Activated CD4-positive, alpha-beta memory T cell treated with anti-CD3 and anti-CD28 coated beads for 36 hours (primary cell): ENCODE data around the gene TC2N. TPM values are rescaled to one million over a fixed set of nuclear protein-coding genes. Genes with fewer than 3 reads are reported as not detected.

Experiments used
- CTCF ChIA-PET: fragments of 350-600 bp; sonication (Branson Sonifier 250); formaldehyde crosslinking; loops from one replicate; lab custom pipeline; 2021; ENCODE audit warnings: antibody characterized with exemption, inconsistent platforms; lab: Charles Lee
- POLR2A ChIA-PET: fragments of 350-600 bp; sonication (Branson Sonifier 250); formaldehyde crosslinking; loops from one replicate; lab custom pipeline; 2021; ENCODE audit warnings: antibody characterized with exemption; lab: Charles Lee
- DNase-seq: peaks from one replicate; pipeline ENCODE4 v3.0.0-alpha.2; 2020
- H3K27ac Mint-ChIP-seq: one replicate; pipeline ENCODE4 v1.8.0; 2021; ENCODE audit warnings: mixed read lengths
- H3K27me3 Mint-ChIP-seq: one replicate; pipeline ENCODE4 v1.8.0; 2021; ENCODE audit warnings: mixed read lengths
- H3K36me3 Mint-ChIP-seq: one replicate; pipeline ENCODE4 v1.8.0; 2021; ENCODE audit warnings: mixed read lengths
- H3K4me1 Mint-ChIP-seq: one replicate; pipeline ENCODE4 v1.8.0; 2021; ENCODE audit warnings: low read depth, mixed read lengths
- H3K4me3 Mint-ChIP-seq: one replicate; pipeline ENCODE4 v1.8.0; 2021; ENCODE audit warnings: mild to moderate bottlenecking, mixed read lengths
- H3K9me3 Mint-ChIP-seq: one replicate; pipeline ENCODE4 v1.8.0; 2021; ENCODE audit warnings: mixed read lengths
- intact Hi-C: fragments of 100-400 bp; cut with micrococcal nuclease; formaldehyde crosslinking; loops from one replicate; pipeline ENCODE4 v1.15.1; 2023
- total RNA-seq, 2 experiments: library from RNA; stranded (reverse); gene quantifications; one replicate each; pipeline ENCODE4 v1.2.3, GENCODE V29; 2021

TC2N gene
- total RNA-seq, 2 experiments from 2014 or later, result 44.9 to 46.6 TPM

- H3K27me3 Mint-ChIP-seq, result no peaks in the 10 kb centered on the region
Measured at GRCh38 chr14:91780452-91780851, 86.9 kb downstream of the TC2N start.

GRCh38 chr14:91778217-91778616 is 89.1 kb downstream of the TC2N start:
- Mint-ChIP-seq H3K27ac (no peak overlapping the region), H3K27me3 (no peaks in the 10 kb centered on the region), H3K4me1 (peaks cover 2% of the 10 kb centered on the region), H3K4me3 (no peak overlapping the region), H3K9me3 (no peaks in the 10 kb centered on the region), H3K36me3 (peaks cover 1% of the 10 kb centered on the region)
- intact Hi-C loops, result no loop called here
- DNase-seq, result no peak
- POLR2A ChIA-PET, result no interaction called here
- CTCF ChIA-PET, result no interaction called here

More at GRCh38 chr14:91780452-91780851, 86.9 kb downstream of the TC2N start:
- ChIA-PET POLR2A (no interaction called here), CTCF (no interaction called here)
- Mint-ChIP-seq H3K4me3 (no peak overlapping the region), H3K4me1 (peaks cover 2% of the 10 kb centered on the region), H3K9me3 (no peaks in the 10 kb centered on the region), H3K36me3 (peaks cover 4% of the 10 kb centered on the region), H3K27ac (no peak overlapping the region)
- intact Hi-C loops, result no loop called here
- no peak for DNase-seq

GRCh38 chr14:91774140-91775096 is 92.9 kb downstream of the TC2N start:
- H3K4me1 Mint-ChIP-seq, result peaks cover 2% of the 10 kb centered on the region
- CTCF ChIA-PET, result interaction anchor here (1.1 kb wide), 1 partner anchor 222 kb away, joined by 4 read pairs; no protein-coding TSS in a partner anchor
- POLR2A ChIA-PET, result no interaction called here
- no peak overlapping the region for H3K27ac Mint-ChIP-seq
- intact Hi-C loops, result no loop called here
- DNase-seq, result no peak
- H3K4me3 Mint-ChIP-seq, result no peak overlapping the region
- no peaks in the 10 kb centered on the region for H3K27me3 Mint-ChIP-seq
- no peaks in the 10 kb centered on the region for H3K36me3 Mint-ChIP-seq
- no peaks in the 10 kb centered on the region for H3K9me3 Mint-ChIP-seq

GRCh38 chr14:91770185-91770584 is 97.2 kb downstream of the TC2N start:
- ChIA-PET CTCF (interaction anchor here (1.0 kb wide), 1 partner anchor 227 kb away, joined by 3 read pairs; no protein-coding TSS in a partner anchor), POLR2A (no interaction called here)
- no peaks in the 10 kb centered on the region for H3K4me1 Mint-ChIP-seq

GRCh38 chr14:91755570-91756295 is 111.6 kb downstream of the TC2N start:
- H3K36me3 Mint-ChIP-seq, result peaks cover 17% of the 10 kb centered on the region
- H3K27me3 Mint-ChIP-seq, result no peaks in the 10 kb centered on the region
- no peaks in the 10 kb centered on the region for H3K4me1 Mint-ChIP-seq
- H3K9me3 Mint-ChIP-seq, result peaks cover 6% of the 10 kb centered on the region
- no peak for DNase-seq
- intact Hi-C loops, result no loop called here
- CTCF ChIA-PET, result interaction anchor here (1.0 kb wide), 1 partner anchor 241 kb away, joined by 3 read pairs; no protein-coding TSS in a partner anchor
- no peak overlapping the region for H3K4me3 Mint-ChIP-seq
- POLR2A ChIA-PET, result no interaction called here
- no peak overlapping the region for H3K27ac Mint-ChIP-seq

More at GRCh38 chr14:91770185-91770584, 97.2 kb downstream of the TC2N start:
- H3K36me3 Mint-ChIP-seq, result peaks cover 5% of the 10 kb centered on the region
- no peaks in the 10 kb centered on the region for H3K27me3 Mint-ChIP-seq
- peaks cover under 1% of the 10 kb centered on the region for H3K9me3 Mint-ChIP-seq
- no peak for DNase-seq
- H3K27ac Mint-ChIP-seq, result no peak overlapping the region
- no peak overlapping the region for H3K4me3 Mint-ChIP-seq
- intact Hi-C loops, result no loop called here

- DNase-seq, result no peak
- H3K4me3 Mint-ChIP-seq, result no peak overlapping the region
- intact Hi-C loops, result no loop called here
- POLR2A ChIA-PET, result no interaction called here
- no peaks in the 10 kb centered on the region for H3K9me3 Mint-ChIP-seq
- H3K4me1 Mint-ChIP-seq, result no peaks in the 10 kb centered on the region
- no peak overlapping the region for H3K27ac Mint-ChIP-seq
- H3K36me3 Mint-ChIP-seq, result peaks cover 9% of the 10 kb centered on the region
- H3K27me3 Mint-ChIP-seq, result no peaks in the 10 kb centered on the region
- CTCF ChIA-PET, result interaction anchor here (1.0 to 1.3 kb wide), 2 partner anchors 31 to 242 kb away, joined by 3 read pairs; no protein-coding TSS in a partner anchor
Measured at GRCh38 chr14:91754819-91755218, 112.5 kb downstream of the TC2N start.

- ChIA-PET CTCF (interaction anchor here (1.3 kb wide), 1 partner anchor 31 kb away, joined by 3 read pairs; no protein-coding TSS in a partner anchor), POLR2A (no interaction called here)
- no peak for DNase-seq
- H3K4me1 Mint-ChIP-seq, result no peaks in the 10 kb centered on the region
- intact Hi-C loops, result no loop called here
- H3K36me3 Mint-ChIP-seq, result peaks cover 4% of the 10 kb centered on the region
- no peak overlapping the region for H3K27ac Mint-ChIP-seq
- no peaks in the 10 kb centered on the region for H3K27me3 Mint-ChIP-seq
- no peaks in the 10 kb centered on the region for H3K9me3 Mint-ChIP-seq
- H3K4me3 Mint-ChIP-seq, result no peak overlapping the region
Measured at GRCh38 chr14:91754185-91754584, 113.2 kb downstream of the TC2N start.

GRCh38 chr14:91753501-91754128 is 113.7 kb downstream of the TC2N start:
- CTCF ChIA-PET, result interaction anchor here (1.3 kb wide), 1 partner anchor 32 kb away, joined by 3 read pairs; no protein-coding TSS in a partner anchor
- Mint-ChIP-seq H3K9me3 (no peaks in the 10 kb centered on the region), H3K4me3 (no peak overlapping the region), H3K27ac (no peak overlapping the region), H3K36me3 (no peaks in the 10 kb centered on the region), H3K4me1 (no peaks in the 10 kb centered on the region), H3K27me3 (no peaks in the 10 kb centered on the region)
- POLR2A ChIA-PET, result no interaction called here
- intact Hi-C loops, result no loop called here
- DNase-seq, result no peak

- intact Hi-C loops, result no loop called here
- Mint-ChIP-seq H3K36me3 (no peaks in the 10 kb centered on the region), H3K4me1 (no peaks in the 10 kb centered on the region), H3K9me3 (no peaks in the 10 kb centered on the region), H3K27me3 (no peaks in the 10 kb centered on the region), H3K4me3 (no peak overlapping the region), H3K27ac (no peak overlapping the region)
- no peak for DNase-seq
- ChIA-PET CTCF (no interaction called here), POLR2A (no interaction called here)
Measured at GRCh38 chr14:91752961-91753360, 114.4 kb downstream of the TC2N start.

- Mint-ChIP-seq H3K36me3 (no peaks in the 10 kb centered on the region), H3K4me1 (no peaks in the 10 kb centered on the region), H3K27me3 (no peaks in the 10 kb centered on the region), H3K27ac (no peak overlapping the region), H3K4me3 (no peak overlapping the region), H3K9me3 (no peaks in the 10 kb centered on the region)
- ChIA-PET CTCF (no interaction called here), POLR2A (no interaction called here)
- DNase-seq, result no peak
- intact Hi-C loops, result no loop called here
Measured at GRCh38 chr14:91751719-91752118, 115.6 kb downstream of the TC2N start.

GRCh38 chr14:91750634-91751198 is 116.6 kb downstream of the TC2N start:
- H3K9me3 Mint-ChIP-seq, result no peaks in the 10 kb centered on the region
- ChIA-PET POLR2A (no interaction called here), CTCF (no interaction called here)
- H3K36me3 Mint-ChIP-seq, result no peaks in the 10 kb centered on the region
- intact Hi-C loops, result no loop called here
- DNase-seq, result no peak
- no peak overlapping the region for H3K4me3 Mint-ChIP-seq
- H3K27me3 Mint-ChIP-seq, result no peaks in the 10 kb centered on the region
- H3K27ac Mint-ChIP-seq, result no peak overlapping the region
- H3K4me1 Mint-ChIP-seq, result no peaks in the 10 kb centered on the region
